ENCODE measurements around the gene LOXHD1. TPM values are rescaled to one million over a fixed set of nuclear protein-coding genes. Genes with fewer than 3 reads are reported as not detected.

Gene LOXHD1
- total RNA-seq, 6 experiments from 2014 or later, result not detected

- H3K27ac ChIP-seq, result no peak overlapping the region
- 53% methylated on average over 17 of the region's 17 CpGs for WGBS (ENCODE audit: insufficient coverage, low coverage, low lambda C conversion rate, missing lambda C conversion rate)
- TF ChIP-seq CTCF (IDR thresholded peaks at IDR 0.05) (no peak), POLR2A (IDR thresholded peaks at IDR 0.05) (no peak)
- no peaks in the 10 kb centered on the region for H3K27me3 ChIP-seq
- H3K36me3 ChIP-seq, result no peaks in the 10 kb centered on the region
- H3K4me3 ChIP-seq, result no peak overlapping the region
- no peak for DNase-seq
- intact Hi-C loops (cut with DNase I), result no loop called here
- no peaks in the 10 kb centered on the region for H3K9me3 ChIP-seq
- no peaks in the 10 kb centered on the region for H3K4me1 ChIP-seq
- ATAC-seq, result no peak
These were observed 55.7 kb downstream of the LOXHD1 start for GRCh38 chr18:46601141-46601805.

GRCh38 chr18:46596119-46596518 lies 60.9 kb downstream of the LOXHD1 start:
- no peak for ATAC-seq
- Histone ChIP-seq H3K27me3 (no peaks in the 10 kb centered on the region), H3K4me1 (no peaks in the 10 kb centered on the region), H3K36me3 (no peaks in the 10 kb centered on the region), H3K27ac (no peak overlapping the region), H3K9me3 (no peaks in the 10 kb centered on the region), H3K4me3 (no peak overlapping the region)
- DNase-seq, result no peak
- intact Hi-C loops (cut with DNase I), result no loop called here
- TF ChIP-seq POLR2A (IDR thresholded peaks at IDR 0.05), result no peak
- no peak for TF ChIP-seq CTCF (IDR thresholded peaks at IDR 0.05)

GRCh38 chr18:46591783-46592391 lies 65.1 kb downstream of the LOXHD1 start:
- Histone ChIP-seq H3K27ac (no peak overlapping the region), H3K9me3 (no peaks in the 10 kb centered on the region), H3K4me3 (no peak overlapping the region), H3K27me3 (no peaks in the 10 kb centered on the region), H3K36me3 (no peaks in the 10 kb centered on the region), H3K4me1 (no peaks in the 10 kb centered on the region)
- WGBS (ENCODE audit: insufficient coverage, low coverage, low lambda C conversion rate, missing lambda C conversion rate), result 48% methylated on average over 5 of the region's 7 CpGs
- no peak for DNase-seq
- intact Hi-C loops (cut with DNase I), result no loop called here
- peak in 1 of 4 donors; percentile 33 for ATAC-seq
- TF ChIP-seq CTCF (IDR thresholded peaks at IDR 0.05) (no peak), POLR2A (IDR thresholded peaks at IDR 0.05) (no peak)

GRCh38 chr18:46590103-46590502 lies 66.9 kb downstream of the LOXHD1 start:
- TF ChIP-seq POLR2A (IDR thresholded peaks at IDR 0.05), result no peak
- intact Hi-C loops (cut with DNase I), result no loop called here
- ATAC-seq, result no peak

GRCh38 chr18:46588971-46589660 lies 67.9 kb downstream of the LOXHD1 start:
- DNase-seq (no peak), ATAC-seq (no peak)
- Histone ChIP-seq H3K4me1 (no peaks in the 10 kb centered on the region), H3K9me3 (no peaks in the 10 kb centered on the region), H3K36me3 (no peaks in the 10 kb centered on the region), H3K27ac (no peak overlapping the region), H3K27me3 (no peaks in the 10 kb centered on the region), H3K4me3 (no peak overlapping the region)
- WGBS (ENCODE audit: insufficient coverage, low coverage, low lambda C conversion rate, missing lambda C conversion rate), result 46% methylated on average over 8 of the region's 8 CpGs
- no peak for TF ChIP-seq CTCF (IDR thresholded peaks at IDR 0.05)
- intact Hi-C loops (cut with DNase I), result no loop called here

More at GRCh38 chr18:46590103-46590502, 66.9 kb downstream of the LOXHD1 start:
- H3K36me3 ChIP-seq, result no peaks in the 10 kb centered on the region
- H3K4me1 ChIP-seq, result no peaks in the 10 kb centered on the region
- DNase-seq, result no peak
- H3K27ac ChIP-seq, result no peak overlapping the region
- WGBS (ENCODE audit: insufficient coverage, low coverage, low lambda C conversion rate, missing lambda C conversion rate), result 41% methylated on average over 6 of the region's 7 CpGs
- H3K27me3 ChIP-seq, result no peaks in the 10 kb centered on the region
- H3K9me3 ChIP-seq, result no peaks in the 10 kb centered on the region
- H3K4me3 ChIP-seq, result no peak overlapping the region
